GM11168 (cell line): ENCODE data around the gene ADAMTS10.
"Not testable (repeated sequence)": the region's sequence is repeated elsewhere in the genome, so short reads cannot be mapped to it uniquely, and the experiment has no call there.

Experiments used
- in situ Hi-C: fragments of 300-500 bp; cut with MboI; formaldehyde crosslinking; loops from one replicate; pipeline ENCODE4 v1.12.0; 2022; ENCODE audit warnings: low sequenced_read_pairs; ENCODE audit not compliant: unreplicated experiment

Gene ADAMTS10

GRCh38 chr19:8596168-8596567 is 14.3 kb downstream of the ADAMTS10 start:
- in situ Hi-C loops = no loop called here

GRCh38 chr19:8595651-8596050 is 14.9 kb downstream of the ADAMTS10 start:
- in situ Hi-C loops = no loop called here

DNA sequence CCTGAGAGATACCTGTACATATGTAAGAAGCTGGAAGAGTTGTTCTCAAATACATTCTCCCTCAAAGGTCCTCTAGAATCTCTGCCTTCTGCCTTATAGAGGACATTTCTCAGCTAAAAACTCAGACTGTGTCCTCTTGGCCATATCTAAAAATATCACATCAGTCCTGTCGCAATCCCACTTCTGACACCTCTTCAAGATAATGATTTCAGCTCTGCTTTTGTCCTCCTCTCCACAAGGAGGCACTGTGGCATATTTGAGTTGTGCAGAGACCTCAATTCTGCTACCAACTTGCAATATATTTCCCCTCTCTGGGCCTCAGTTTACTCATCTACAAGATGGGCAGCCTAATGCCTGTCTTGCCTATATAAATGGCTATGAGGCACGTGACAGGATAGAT is 16.6 kb downstream of the ADAMTS10 start:
- in situ Hi-C loops = no loop called here

DNA sequence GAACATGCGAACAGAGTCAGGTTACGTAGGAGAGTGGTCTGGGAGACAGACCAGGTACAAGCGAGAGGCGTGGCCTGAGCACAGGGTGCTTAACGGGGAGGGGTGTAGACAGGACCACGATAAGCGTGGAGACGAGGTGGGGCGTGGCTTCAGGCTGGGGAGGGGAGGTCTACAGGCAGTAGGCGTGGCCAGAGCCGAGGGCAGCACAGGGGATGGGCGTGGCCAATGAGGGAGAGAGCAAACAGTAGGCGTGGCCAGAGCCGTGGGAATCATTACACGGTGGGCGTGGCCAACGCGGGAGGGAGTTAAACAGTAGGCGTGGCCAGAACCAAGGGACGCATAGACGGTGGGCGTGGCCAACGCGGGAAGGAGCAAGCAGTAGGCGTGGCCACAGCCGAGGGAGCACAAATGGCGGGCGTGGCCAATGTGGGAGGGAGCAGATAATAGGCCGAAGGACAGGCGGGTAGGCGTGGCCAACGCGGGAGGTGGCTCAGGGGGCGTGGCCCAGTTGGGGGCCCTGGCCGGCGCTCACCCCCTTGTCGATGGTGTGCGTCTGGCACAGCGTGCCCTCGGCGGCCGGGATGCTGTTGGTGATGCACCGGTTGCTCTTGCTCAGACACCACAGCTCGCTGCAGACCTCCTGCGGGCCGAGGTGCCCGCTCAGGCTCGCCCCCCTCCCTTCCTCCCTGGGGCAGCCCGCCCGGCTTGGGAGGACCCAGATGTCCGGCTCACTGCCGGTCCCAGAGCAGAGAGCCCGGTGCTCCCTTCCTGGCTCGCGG is 18.1 kb downstream of the ADAMTS10 start:
- in situ Hi-C loops = no loop called here

GRCh38 chr19:8589177-8589714 is 21.3 kb downstream of the ADAMTS10 start:
- in situ Hi-C loops = no loop called here

DNA sequence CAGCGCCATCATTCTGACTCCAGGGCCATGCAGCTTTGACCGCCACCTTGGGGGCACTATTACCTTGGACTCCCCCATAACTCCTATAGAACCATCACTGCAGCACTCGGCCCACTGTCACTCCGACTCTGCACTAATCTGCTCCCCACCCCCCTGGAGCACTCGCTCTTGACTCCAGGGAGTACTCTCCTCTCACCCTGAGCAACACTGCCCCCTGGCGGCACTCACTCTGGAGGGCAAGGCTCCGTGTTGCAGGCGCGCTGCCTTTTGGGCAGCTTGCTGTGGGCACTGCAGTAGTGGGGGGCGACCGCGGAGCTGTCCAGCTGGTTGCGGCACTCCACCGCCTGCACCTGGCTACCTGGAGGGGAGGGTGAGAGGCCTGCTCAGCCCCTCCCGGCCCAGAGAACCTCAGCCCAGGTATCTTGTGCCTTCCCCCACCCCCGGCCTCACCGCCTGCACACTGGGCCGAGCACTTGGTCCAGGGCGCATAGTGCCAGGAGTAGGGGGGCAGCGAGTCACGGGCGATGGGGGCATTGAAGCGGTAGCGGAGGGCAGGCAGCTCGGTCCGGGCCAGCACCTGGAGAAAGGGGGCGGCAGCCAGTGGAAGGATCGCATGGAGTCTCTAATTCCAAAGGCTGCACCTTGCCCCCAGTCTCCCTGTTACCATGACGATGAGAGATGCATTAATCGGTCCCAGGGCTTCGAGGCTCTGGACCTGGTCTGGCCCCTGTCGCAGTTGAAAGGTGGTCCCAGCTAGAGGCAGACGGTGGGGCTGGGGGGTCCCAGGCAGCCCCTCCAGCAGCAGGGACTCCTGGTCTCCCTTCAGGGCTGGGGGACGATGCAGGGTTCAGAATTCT is 24.4 kb downstream of the ADAMTS10 start:
- in situ Hi-C loops = no loop called here

DNA sequence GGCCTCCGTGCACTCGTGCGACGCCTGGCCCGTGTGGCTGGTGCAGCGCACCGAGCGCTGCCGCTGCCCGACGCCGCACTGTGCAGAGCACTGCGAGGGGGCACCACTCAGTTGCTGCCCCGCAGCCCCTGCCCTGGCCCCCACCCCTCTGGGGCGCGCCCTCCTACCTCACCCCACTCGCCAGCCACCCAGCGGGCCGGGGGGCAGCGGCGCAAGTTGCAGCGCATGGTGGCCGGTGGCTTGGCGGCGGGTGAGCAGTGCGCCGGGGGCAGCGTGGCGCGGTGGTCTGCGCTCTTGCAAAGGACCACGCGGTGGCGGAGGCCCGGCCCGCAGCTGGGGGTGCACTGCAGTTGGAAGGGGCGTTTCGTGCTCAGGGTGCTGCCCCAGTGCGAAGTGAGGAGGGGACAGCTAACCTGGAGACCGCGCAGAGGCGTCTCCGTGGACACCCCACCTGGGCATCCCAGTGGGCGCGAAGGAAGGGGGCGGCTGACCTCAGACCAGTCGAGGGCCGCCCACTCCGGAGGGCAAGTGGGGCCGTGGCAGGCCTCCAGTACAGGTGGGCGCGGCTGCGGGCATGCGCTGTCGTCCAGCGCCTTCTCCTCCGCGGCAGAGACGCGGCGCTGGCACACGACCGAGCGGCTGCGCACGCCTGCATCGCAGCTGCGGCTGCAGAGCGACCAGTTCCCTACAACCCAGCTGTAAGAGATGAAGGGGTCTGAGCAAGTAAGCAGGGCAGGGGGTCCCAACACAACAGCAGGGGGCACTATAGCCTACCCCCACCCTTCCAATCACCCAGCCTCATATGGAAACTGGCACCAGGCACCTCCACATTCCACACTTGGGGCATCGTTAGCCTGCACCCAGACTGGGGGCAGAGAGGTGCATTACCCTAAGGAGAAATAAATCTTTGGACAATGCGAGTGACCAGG is 25.3 kb downstream of the ADAMTS10 start:
- in situ Hi-C loops = no loop called here

DNA sequence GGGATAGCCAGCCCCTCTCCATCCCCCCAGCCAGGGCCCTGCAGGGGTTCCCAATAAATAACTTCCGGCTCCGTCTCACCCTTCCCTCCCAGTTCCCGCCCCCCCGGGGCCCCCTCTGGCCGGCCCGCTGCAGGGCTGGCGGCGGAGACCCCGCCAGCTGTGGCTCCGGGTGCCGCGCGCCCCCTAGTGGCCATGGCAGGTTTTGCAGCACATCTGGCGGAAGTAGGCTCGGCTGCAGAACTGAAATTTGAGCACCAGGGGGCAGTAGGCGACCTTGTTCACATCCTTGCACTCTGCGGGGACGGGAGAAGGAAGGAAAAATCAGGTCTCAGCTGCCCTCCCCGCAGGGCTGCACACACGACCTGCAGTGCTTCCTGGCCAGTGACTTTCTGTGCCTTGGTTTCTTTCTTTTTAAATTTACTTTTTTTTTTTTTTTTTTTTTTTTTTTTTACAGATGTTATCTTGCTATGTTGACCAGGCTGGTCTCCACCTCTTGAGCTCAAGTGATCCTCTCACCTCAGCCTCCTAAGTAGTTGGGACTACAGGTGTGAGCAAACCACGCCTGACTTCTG is 29.7 kb downstream of the ADAMTS10 start:
- in situ Hi-C loops = no loop called here

- in situ Hi-C loops = no loop called here
Measured at GRCh38 chr19:8578642-8579265, 31.8 kb downstream of the ADAMTS10 start.

GRCh38 chr19:8577741-8578140 is 32.8 kb downstream of the ADAMTS10 start:
- in situ Hi-C loops = no loop called here

GRCh38 chr19:8577247-8577646 is 33.3 kb downstream of the ADAMTS10 start, which contains the start of gene MYO1F:
Gene MYO1F, minus strand, starts transcription at chr19:8577442. Its CDS starts 133 bp downstream, at chr19:8577309.
- in situ Hi-C loops = no loop called here

DNA sequence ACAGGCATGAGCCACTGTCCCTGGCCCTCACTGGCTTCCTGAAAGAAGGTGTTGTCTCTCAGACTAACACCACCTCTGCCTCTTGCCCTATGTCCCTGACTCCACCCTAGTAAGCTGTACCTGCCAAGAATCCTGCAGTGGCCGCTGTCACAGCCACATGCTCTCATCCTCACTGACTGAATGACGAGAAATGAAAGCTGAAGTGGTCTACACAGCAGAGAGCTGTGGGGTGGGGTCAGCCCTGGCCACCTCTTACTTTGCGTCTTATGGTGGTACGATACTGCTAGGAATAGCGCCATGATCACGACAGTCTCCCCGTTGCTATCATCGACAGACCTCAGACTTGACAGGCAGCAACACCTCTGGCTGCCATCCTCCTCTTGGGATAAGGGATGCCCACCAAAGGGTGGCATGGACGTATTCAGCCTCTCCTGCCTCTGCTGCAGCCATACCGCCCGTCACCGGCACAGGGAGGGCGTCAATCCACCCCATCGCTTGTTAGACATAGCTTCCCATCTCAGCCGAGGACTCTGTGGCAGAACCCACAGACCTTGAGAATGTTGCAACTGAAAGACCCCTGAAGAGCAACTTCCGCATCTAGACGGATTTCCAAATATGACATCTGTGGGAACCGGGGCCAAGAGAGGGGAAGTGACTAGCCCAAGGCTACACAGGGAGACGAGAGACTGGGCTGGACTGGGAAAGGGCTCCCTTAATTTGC is 34.1 kb downstream of the ADAMTS10 start:
- in situ Hi-C loops = no loop called here

DNA sequence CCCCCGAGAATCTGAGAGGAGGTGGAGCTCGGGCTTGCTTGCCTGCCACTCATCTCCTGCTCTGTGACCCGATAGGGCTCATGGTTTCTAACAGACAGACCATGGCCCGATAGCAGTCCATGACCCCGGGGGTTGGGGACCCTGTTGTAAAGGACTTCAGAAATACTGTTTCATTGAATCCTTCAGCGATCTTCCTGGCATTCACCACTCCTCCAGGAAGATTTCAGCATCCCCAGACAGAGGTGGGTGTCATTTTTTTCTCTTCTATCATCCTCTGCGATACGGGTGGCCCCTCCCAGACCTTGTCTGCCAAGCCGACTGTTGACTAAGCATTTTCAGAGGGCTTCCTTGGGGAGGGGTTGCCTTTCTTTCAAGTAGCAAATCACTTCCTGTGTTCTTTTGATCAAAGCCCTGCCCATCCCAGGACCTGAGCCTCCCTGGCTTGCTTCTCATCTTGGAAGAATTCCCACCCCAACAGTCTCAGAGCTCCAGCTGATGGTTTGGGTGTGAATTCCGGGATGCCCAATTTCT is 35.0 kb downstream of the ADAMTS10 start:
- in situ Hi-C loops = no loop called here

GRCh38 chr19:8574619-8574922 is 35.9 kb downstream of the ADAMTS10 start:
- in situ Hi-C loops = not testable (repeated sequence)

- in situ Hi-C loops = no loop called here
Measured at GRCh38 chr19:8573316-8573715, 37.2 kb downstream of the ADAMTS10 start.

- in situ Hi-C loops = no loop called here
Measured at GRCh38 chr19:8571006-8571411, 39.5 kb downstream of the ADAMTS10 start.

DNA sequence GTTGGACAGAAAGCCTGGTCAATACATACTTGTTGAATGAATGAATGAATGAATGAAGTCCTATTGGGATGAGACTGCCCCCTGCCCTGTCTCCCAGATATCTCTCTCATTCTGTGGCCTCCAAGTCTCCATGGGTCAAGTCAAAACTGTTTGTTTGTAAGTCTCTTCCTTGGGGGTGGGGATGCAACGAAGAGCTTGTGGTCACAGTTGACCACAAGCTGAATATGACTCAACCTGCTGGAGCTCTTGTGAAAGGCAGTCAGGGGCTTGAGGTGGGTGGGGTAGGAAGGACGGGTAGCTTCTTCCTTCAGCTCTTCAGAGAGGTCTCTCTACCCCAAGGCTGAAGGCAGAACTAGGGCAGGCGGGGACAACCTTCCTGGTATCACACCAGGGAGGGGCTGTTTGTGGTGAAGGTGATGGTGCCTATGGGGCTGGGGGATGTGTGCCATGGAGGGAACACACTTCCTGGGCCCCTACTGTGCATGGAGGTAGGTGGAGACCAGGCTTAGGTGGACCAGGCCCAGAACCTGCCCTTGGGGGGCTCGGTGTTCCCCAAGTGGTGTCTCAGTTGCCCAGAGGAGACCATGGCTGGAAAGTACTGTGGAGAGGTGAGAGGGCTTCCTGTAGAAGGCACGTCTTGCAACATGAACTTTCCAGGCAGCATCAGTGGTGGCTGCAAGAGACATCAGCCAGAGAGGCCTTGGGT is 41.3 kb downstream of the ADAMTS10 start:
- in situ Hi-C loops = no loop called here
